ENCODE data around the gene DDAH1.

DNA sequence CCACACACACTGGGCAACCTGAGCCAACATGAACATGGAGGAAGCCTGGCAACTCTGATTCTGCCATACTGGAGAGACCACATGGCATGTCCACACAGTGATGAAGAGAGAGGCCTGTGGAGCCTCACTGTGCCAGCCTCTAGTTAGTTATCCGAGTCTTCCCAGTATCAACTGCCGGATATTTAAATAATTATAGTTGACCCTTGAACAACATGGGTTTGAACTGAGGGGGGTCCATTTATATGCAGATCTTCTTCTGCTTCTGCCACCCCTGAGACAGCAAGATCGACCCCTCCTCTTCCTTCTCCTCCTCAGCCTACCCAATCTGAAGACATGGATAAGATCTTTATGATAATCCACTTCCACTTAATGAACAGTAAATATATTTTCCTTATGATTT, 27.8 kb downstream of the DDAH1 start:
- no peak for TF ChIP-seq CHD1 (IDR thresholded peaks at IDR 0.05; ENCODE audit: low read depth, low read length)
- TF ChIP-seq POLR2A (IDR thresholded peaks at IDR 0.05; ENCODE audit: control extremely low read depth in 1 of 2, low read depth in 2 of 2, low read length in 2 of 2), result no peak
- TF ChIP-seq, protein P1, sequence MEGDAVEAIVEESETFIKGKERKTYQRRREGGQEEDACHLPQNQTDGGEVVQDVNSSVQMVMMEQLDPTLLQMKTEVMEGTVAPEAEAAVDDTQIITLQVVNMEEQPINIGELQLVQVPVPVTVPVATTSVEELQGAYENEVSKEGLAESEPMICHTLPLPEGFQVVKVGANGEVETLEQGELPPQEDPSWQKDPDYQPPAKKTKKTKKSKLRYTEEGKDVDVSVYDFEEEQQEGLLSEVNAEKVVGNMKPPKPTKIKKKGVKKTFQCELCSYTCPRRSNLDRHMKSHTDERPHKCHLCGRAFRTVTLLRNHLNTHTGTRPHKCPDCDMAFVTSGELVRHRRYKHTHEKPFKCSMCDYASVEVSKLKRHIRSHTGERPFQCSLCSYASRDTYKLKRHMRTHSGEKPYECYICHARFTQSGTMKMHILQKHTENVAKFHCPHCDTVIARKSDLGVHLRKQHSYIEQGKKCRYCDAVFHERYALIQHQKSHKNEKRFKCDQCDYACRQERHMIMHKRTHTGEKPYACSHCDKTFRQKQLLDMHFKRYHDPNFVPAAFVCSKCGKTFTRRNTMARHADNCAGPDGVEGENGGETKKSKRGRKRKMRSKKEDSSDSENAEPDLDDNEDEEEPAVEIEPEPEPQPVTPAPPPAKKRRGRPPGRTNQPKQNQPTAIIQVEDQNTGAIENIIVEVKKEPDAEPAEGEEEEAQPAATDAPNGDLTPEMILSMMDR (IDR thresholded peaks at IDR 0.05; ENCODE audit: control extremely low read depth in 1 of 3, insufficient read depth in 1 of 3, low read depth in 1 of 3, low read length in 3 of 3), result no peak
- no peak for TF ChIP-seq GABPA (IDR thresholded peaks at IDR 0.05; ENCODE audit: borderline replicate concordance, insufficient read depth, low read length)
- TF ChIP-seq KDM1A (IDR thresholded peaks at IDR 0.05; ENCODE audit: borderline replicate concordance, low read length), result no peak
- no peak for TF ChIP-seq ZNF274 (IDR thresholded peaks at IDR 0.05; ENCODE audit: borderline replicate concordance, extremely low read depth, low read length)
- TF ChIP-seq BCL11A (IDR thresholded peaks at IDR 0.05; ENCODE audit: low read depth in 2 of 2, low read length in 2 of 2), result no peak
- no peak for TF ChIP-seq NANOG (IDR thresholded peaks at IDR 0.05; ENCODE audit: insufficient read depth, low read depth, low read length, poor library complexity, severe bottlenecking)
- no peak for TF ChIP-seq PHF8 (conservative IDR thresholded peaks at IDR 0.05; ENCODE audit: low read depth, low read length)
- no peak for TF ChIP-seq RFX5 (IDR thresholded peaks at IDR 0.05; ENCODE audit: borderline replicate concordance, low read depth, low read length)
- no peak for TF ChIP-seq POLR2AphosphoS5 (IDR thresholded peaks at IDR 0.05; ENCODE audit: low read depth, low read length)
